IPS-18a (cell line): ENCODE measurements around the gene TENM4.
A peak's percentile ranks its signal among the peaks of the same experiment; 100 is the strongest.

Experiments
- H3K27ac ChIP-seq: one replicate; pipeline ENCODE4 v1.5.1; 2013; ENCODE audit warnings: low read length
- H3K27me3 ChIP-seq: one replicate; pipeline ENCODE4 v1.6.1; 2013; ENCODE audit warnings: mild to moderate bottlenecking, low read length; ENCODE audit not compliant: control insufficient read depth, insufficient read depth
- H3K36me3 ChIP-seq: one replicate; pipeline ENCODE4 v1.6.1; 2013; ENCODE audit warnings: low read depth, low read length; ENCODE audit not compliant: control insufficient read depth
- H3K4me1 ChIP-seq: one replicate; pipeline ENCODE4 v1.6.1; 2013; ENCODE audit warnings: low read depth, low read length; ENCODE audit not compliant: control insufficient read depth
- H3K4me3 ChIP-seq: one replicate; pipeline ENCODE4 v1.5.1; 2013; ENCODE audit warnings: low read length
- H3K9ac ChIP-seq: one replicate; pipeline ENCODE4 v1.6.1; 2013; ENCODE audit warnings: mild to moderate bottlenecking, low read length, moderate library complexity
- H3K9me3 ChIP-seq: one replicate; pipeline ENCODE4 v1.6.1; 2013; ENCODE audit warnings: low read depth, low read length; ENCODE audit not compliant: control insufficient read depth

Gene TENM4

DNA sequence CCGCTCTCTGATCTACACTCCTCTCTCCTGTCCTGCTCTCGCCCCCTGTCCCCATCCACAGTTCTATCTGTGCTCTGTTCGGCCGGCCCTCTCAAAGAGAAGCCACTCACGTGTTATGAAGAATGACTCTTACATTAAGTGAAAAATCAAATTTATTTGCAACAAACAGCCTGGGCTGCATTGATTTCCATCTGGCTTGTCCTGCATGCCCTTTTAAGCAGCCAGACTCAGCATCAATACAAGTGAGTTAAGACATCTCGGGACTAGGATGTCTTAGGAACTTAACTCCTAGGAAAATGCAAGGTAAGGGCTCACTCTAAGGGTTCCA lies 373.5 kb downstream of the TENM4 start:
- Histone ChIP-seq H3K36me3 (no peaks in the 10 kb centered on the region), H3K4me3 (peak overlapping the region; percentile 6), H3K9ac (no peak overlapping the region), H3K9me3 (no peaks in the 10 kb centered on the region), H3K27me3 (no peaks in the 10 kb centered on the region), H3K27ac (no peak overlapping the region), H3K4me1 (peaks cover 9% of the 10 kb centered on the region)

- Histone ChIP-seq H3K36me3 (no peaks in the 10 kb centered on the region), H3K4me1 (peaks cover 9% of the 10 kb centered on the region), H3K27ac (no peak overlapping the region), H3K9me3 (no peaks in the 10 kb centered on the region), H3K4me3 (peak overlapping the region; percentile 6), H3K9ac (no peak overlapping the region), H3K27me3 (no peaks in the 10 kb centered on the region)
These were observed 374.1 kb downstream of the TENM4 start for GRCh38 chr11:79066456-79067351.

DNA sequence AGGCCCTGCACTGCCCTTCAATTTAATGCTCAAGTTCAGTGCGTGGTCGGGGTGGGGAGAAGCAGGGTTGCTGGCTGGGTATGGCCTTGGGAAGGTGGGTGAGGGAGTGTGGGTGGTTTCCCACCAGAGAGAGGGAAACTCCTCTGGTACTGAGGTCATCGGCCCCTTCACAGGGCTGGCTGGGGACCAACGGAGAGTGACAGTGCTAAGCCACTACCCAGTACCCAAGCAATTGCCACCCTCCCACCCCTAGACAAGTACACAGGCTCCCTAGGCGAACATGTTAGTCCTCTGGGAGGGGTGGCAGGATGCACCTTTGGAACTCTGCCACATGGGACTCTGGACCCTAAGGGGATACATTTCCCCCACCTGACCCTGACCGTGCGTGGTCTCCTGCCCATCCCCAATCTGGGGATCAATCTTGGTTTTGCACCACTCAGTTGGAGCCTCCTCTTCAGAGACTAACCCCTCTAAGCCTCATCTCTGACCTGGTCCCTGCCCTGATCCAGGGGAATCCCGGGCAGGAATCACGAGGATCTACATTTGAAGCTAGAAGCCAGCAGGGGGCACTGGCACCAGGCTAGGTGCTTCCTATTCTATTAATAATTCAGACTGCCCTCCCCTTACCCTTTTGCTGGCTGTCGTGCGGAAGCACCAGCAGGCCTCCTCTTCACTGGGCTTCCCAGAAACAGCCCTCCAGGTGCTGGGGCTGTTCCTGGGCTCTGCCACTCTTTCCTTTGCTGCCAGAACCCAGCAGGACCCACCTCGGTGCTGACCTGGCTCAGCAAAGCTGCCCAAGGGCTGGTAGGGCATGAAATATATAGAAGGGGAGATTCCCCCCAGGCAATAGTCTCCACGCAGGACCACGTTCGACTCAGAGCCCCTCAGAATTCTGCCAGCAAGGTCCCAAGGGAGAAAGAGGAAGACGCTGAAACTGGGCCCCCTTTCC lies 377.7 kb downstream of the TENM4 start:
- H3K36me3 ChIP-seq = no peaks in the 10 kb centered on the region
- no peak overlapping the region for H3K9ac ChIP-seq
- H3K4me3 ChIP-seq = no peak overlapping the region
- no peak overlapping the region for H3K27ac ChIP-seq
- H3K9me3 ChIP-seq = no peaks in the 10 kb centered on the region
- peaks cover 19% of the 10 kb centered on the region for H3K4me1 ChIP-seq
- no peaks in the 10 kb centered on the region for H3K27me3 ChIP-seq

- Histone ChIP-seq H3K27me3 (no peaks in the 10 kb centered on the region), H3K4me1 (peaks cover 14% of the 10 kb centered on the region), H3K4me3 (no peak overlapping the region), H3K9me3 (no peaks in the 10 kb centered on the region), H3K27ac (no peak overlapping the region), H3K9ac (no peak overlapping the region), H3K36me3 (no peaks in the 10 kb centered on the region)
These were observed 380.5 kb downstream of the TENM4 start for GRCh38 chr11:79060081-79060953.

DNA sequence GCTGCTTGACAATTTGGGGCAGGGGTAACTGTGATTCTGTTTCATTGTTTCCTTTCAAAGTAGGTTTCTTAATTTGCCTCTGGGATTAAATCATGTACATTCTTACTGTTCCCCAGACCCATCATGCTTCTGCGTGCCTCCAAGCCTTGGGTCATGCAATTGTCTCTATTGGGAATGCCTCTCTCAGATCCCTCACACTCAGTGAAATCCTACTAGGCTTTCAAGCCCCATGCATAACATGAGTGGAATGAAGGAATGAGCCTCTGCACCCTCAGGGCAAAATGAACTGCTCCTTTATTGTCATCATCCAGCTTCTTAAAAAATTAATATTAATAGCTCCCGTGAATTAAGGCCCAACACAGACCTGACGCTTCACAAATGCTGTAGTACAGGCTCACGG lies 381.7 kb downstream of the TENM4 start:
- H3K27me3 ChIP-seq = no peaks in the 10 kb centered on the region
- H3K9ac ChIP-seq = no peak overlapping the region
- H3K9me3 ChIP-seq = no peaks in the 10 kb centered on the region
- H3K27ac ChIP-seq = no peak overlapping the region
- H3K36me3 ChIP-seq = no peaks in the 10 kb centered on the region
- no peak overlapping the region for H3K4me3 ChIP-seq
- peaks cover 14% of the 10 kb centered on the region for H3K4me1 ChIP-seq

GRCh38 chr11:79055856-79056631 lies 384.8 kb downstream of the TENM4 start:
- no peak overlapping the region for H3K27ac ChIP-seq

GRCh38 chr11:79054636-79055035 lies 386.2 kb downstream of the TENM4 start:
- Histone ChIP-seq H3K27ac (no peak overlapping the region), H3K27me3 (no peaks in the 10 kb centered on the region), H3K9ac (no peak overlapping the region), H3K4me1 (peaks cover 1% of the 10 kb centered on the region), H3K36me3 (no peaks in the 10 kb centered on the region), H3K9me3 (no peaks in the 10 kb centered on the region), H3K4me3 (no peak overlapping the region)

More at GRCh38 chr11:79055856-79056631, 384.8 kb downstream of the TENM4 start:
- Histone ChIP-seq H3K4me3 (no peak overlapping the region), H3K9ac (no peak overlapping the region), H3K36me3 (no peaks in the 10 kb centered on the region), H3K9me3 (no peaks in the 10 kb centered on the region), H3K27me3 (no peaks in the 10 kb centered on the region), H3K4me1 (peaks cover 10% of the 10 kb centered on the region)

- H3K27ac ChIP-seq = no peak overlapping the region
- H3K4me3 ChIP-seq = no peak overlapping the region
- no peaks in the 10 kb centered on the region for H3K36me3 ChIP-seq
- no peak overlapping the region for H3K9ac ChIP-seq
- H3K9me3 ChIP-seq = no peaks in the 10 kb centered on the region
- H3K27me3 ChIP-seq = no peaks in the 10 kb centered on the region
- H3K4me1 ChIP-seq = no peaks in the 10 kb centered on the region
These were observed 388.3 kb downstream of the TENM4 start for GRCh38 chr11:79052544-79052943.

DNA sequence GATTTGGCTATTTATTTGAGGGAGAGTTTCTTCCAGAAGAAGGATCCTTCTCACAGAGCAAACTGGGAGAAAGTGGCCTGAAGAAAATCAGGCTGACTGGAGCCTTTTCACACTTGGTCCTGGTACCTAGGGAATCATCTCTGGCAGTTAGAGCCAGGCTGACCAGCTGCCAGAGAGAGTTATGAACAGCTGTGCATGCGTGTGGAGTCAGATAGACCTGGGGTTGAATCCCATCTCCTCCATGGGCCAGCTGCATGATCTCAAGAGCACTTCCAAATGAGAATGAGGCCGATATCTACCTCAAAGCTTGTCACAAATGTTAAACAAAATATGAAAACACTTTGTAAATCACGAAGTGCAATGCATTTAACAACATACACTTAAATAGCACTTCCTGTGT lies 390.0 kb downstream of the TENM4 start:
- no peak overlapping the region for H3K4me3 ChIP-seq
- no peaks in the 10 kb centered on the region for H3K36me3 ChIP-seq
- no peaks in the 10 kb centered on the region for H3K27me3 ChIP-seq
- H3K4me1 ChIP-seq = no peaks in the 10 kb centered on the region
- no peak overlapping the region for H3K27ac ChIP-seq
- no peak overlapping the region for H3K9ac ChIP-seq
- no peaks in the 10 kb centered on the region for H3K9me3 ChIP-seq

DNA sequence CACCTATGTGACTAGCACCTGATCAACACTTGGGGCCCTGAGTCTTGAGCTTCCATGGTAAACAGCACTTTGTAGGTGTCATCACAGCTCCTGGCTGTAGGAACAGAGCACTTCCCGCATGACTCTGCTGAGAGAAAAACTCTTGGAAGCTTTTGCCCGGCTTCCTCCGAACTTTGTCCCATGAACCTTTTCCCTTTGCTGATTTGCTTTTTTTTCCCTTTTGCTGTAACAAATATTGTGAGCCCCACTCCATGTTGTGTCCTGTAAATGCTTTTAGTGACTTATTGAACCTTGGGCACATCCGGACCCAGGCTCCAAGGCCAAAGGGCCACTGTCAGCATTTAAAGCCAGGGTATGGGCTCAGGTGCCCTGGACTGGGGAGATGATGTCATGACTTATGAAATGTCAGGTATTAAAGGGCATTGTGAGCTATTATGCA lies 391.1 kb downstream of the TENM4 start:
- no peaks in the 10 kb centered on the region for H3K4me1 ChIP-seq
- no peaks in the 10 kb centered on the region for H3K27me3 ChIP-seq
- no peaks in the 10 kb centered on the region for H3K36me3 ChIP-seq
- H3K27ac ChIP-seq = no peak overlapping the region
- H3K4me3 ChIP-seq = no peak overlapping the region
- no peak overlapping the region for H3K9ac ChIP-seq
- no peaks in the 10 kb centered on the region for H3K9me3 ChIP-seq
